Karpas-422 (cell line): ENCODE measurements around the gene SORT1. TPM values are rescaled to one million over a fixed set of nuclear protein-coding genes. Genes with fewer than 3 reads are reported as not detected.

Experiments
- DNase-seq: peaks from one replicate; pipeline ENCODE4 v3.0.0-alpha.2; 2015
- H2AFZ ChIP-seq: fragments of 200-600 bp; sonication (generic); 2 replicates; pipeline ENCODE4 v1.6.1; 2014; ENCODE audit warnings: antibody characterized with exemption, low read length, mixed read lengths
- H3K27ac ChIP-seq: fragments of 200-600 bp; sonication (generic); 2 replicates; pipeline ENCODE4 v1.5.1; 2014; ENCODE audit warnings: mild to moderate bottlenecking, low read length, moderate library complexity
- H3K27me3 ChIP-seq: fragments of 200-600 bp; sonication (generic); 2 replicates; pipeline ENCODE4 v1.6.1; 2014; ENCODE audit warnings: low read length, mixed read lengths
- H3K36me3 ChIP-seq: fragments of 200-600 bp; sonication (generic); 2 replicates; pipeline ENCODE4 v1.6.1; 2014; ENCODE audit warnings: low read length, mixed read lengths; ENCODE audit not compliant: insufficient read depth
- H3K4me1 ChIP-seq: fragments of 200-600 bp; sonication (generic); 2 replicates; pipeline ENCODE4 v1.6.1; 2014; ENCODE audit warnings: mild to moderate bottlenecking, low read length, mixed read lengths
- H3K4me2 ChIP-seq: fragments of 200-600 bp; sonication (generic); 2 replicates; pipeline ENCODE4 v1.6.1; 2014; ENCODE audit warnings: low read length, low read depth, mild to moderate bottlenecking; ENCODE audit not compliant: poor library complexity, severe bottlenecking
- H3K4me3 ChIP-seq: fragments of 200-600 bp; sonication (generic); 2 replicates; pipeline ENCODE4 v1.5.1; 2014; ENCODE audit warnings: mild to moderate bottlenecking, antibody characterized with exemption, low read length, mixed read lengths
- H3K79me2 ChIP-seq: fragments of 200-600 bp; sonication (generic); 2 replicates; pipeline ENCODE4 v1.6.1; 2014; ENCODE audit warnings: mild to moderate bottlenecking, low read length, mixed read lengths
- H3K9ac ChIP-seq: fragments of 200-600 bp; sonication (generic); 2 replicates; pipeline ENCODE4 v1.6.0; 2014; ENCODE audit warnings: low read length
- H3K9me2 ChIP-seq: fragments of 200-600 bp; sonication (generic), shearing (Covaris generic); replicated peaks from 2 replicates; pipeline ENCODE4 v1.6.0; 2014; ENCODE audit warnings: mild to moderate bottlenecking, low read length, moderate library complexity; ENCODE audit not compliant: insufficient read depth
- H3K9me3 ChIP-seq: fragments of 300-700, 200-600 bp; sonication (generic); 2 replicates; pipeline ENCODE4 v1.6.1; 2014; ENCODE audit warnings: low read length, mixed read lengths
- H4K20me1 ChIP-seq: fragments of 200-600 bp; sonication (generic); 2 replicates; pipeline ENCODE4 v1.6.1; 2014; ENCODE audit warnings: mild to moderate bottlenecking, antibody characterized with exemption, low read length, low read depth; ENCODE audit not compliant: insufficient read depth
- total RNA-seq: library from RNA; depleted of rRNA; stranded (reverse); fragments of >200 nt; shearing (Covaris generic); gene quantifications from 2 replicates; pipeline ENCODE4 v1.2.3, GENCODE V29; 2014; ENCODE audit warnings: low replicate concordance

SORT1 gene
- total RNA-seq, 1 experiment from 2014 or later: 0.04 TPM

- Histone ChIP-seq H3K4me1 (peaks cover 14% of the 10 kb centered on the region), H4K20me1 (no peaks in the 10 kb centered on the region), H3K9ac (no peak overlapping the region), H3K27me3 (no peaks in the 10 kb centered on the region), H3K9me2 (no peaks in the 10 kb centered on the region), H3K4me2 (no peak overlapping the region), H3K27ac (no peak overlapping the region), H3K9me3 (no peaks in the 10 kb centered on the region), H2AFZ (no peak overlapping the region), H3K4me3 (no peak overlapping the region), H3K36me3 (no peaks in the 10 kb centered on the region), H3K79me2 (no peaks in the 10 kb centered on the region)
- no peak for DNase-seq
Observed at GRCh38 chr1:109338608-109339007, 59.1 kb downstream of the SORT1 start.

- Histone ChIP-seq H3K36me3 (no peaks in the 10 kb centered on the region), H3K27ac (no peak overlapping the region), H3K9me2 (no peaks in the 10 kb centered on the region), H3K4me1 (peaks cover 14% of the 10 kb centered on the region), H3K79me2 (no peaks in the 10 kb centered on the region), H3K27me3 (no peaks in the 10 kb centered on the region), H3K4me3 (no peak overlapping the region), H4K20me1 (no peaks in the 10 kb centered on the region), H3K4me2 (no peak overlapping the region), H3K9ac (no peak overlapping the region), H2AFZ (no peak overlapping the region), H3K9me3 (no peaks in the 10 kb centered on the region)
- DNase-seq: no peak
Observed at GRCh38 chr1:109338091-109338490, 59.6 kb downstream of the SORT1 start.

GRCh38 chr1:109335091-109335490, 62.6 kb downstream of the SORT1 start:
- Histone ChIP-seq H3K27me3 (no peaks in the 10 kb centered on the region; the same call in 1 of the 2 replicates), H3K4me1 (peaks cover 11% of the 10 kb centered on the region), H3K9me2 (no peaks in the 10 kb centered on the region), H4K20me1 (no peaks in the 10 kb centered on the region), H3K4me2 (no peak overlapping the region), H3K9ac (no peak overlapping the region), H3K9me3 (peaks cover 10% of the 10 kb centered on the region), H3K79me2 (no peaks in the 10 kb centered on the region), H3K4me3 (no peak overlapping the region), H3K36me3 (no peaks in the 10 kb centered on the region), H3K27ac (no peak overlapping the region), H2AFZ (no peak overlapping the region)
- no peak for DNase-seq

- H2AFZ ChIP-seq: no peak overlapping the region
- H3K36me3 ChIP-seq: no peaks in the 10 kb centered on the region
- H4K20me1 ChIP-seq: no peaks in the 10 kb centered on the region
- peaks cover 10% of the 10 kb centered on the region for H3K9me3 ChIP-seq
- no peaks in the 10 kb centered on the region for H3K4me1 ChIP-seq
- no peaks in the 10 kb centered on the region; the same call in 1 of the 2 replicates for H3K27me3 ChIP-seq
- H3K4me3 ChIP-seq: no peak overlapping the region
- H3K9ac ChIP-seq: no peak overlapping the region
- H3K9me2 ChIP-seq: no peaks in the 10 kb centered on the region
- H3K27ac ChIP-seq: no peak overlapping the region
- DNase-seq: no peak
- no peaks in the 10 kb centered on the region for H3K79me2 ChIP-seq
- no peak overlapping the region for H3K4me2 ChIP-seq
Observed at GRCh38 chr1:109331113-109331512, 66.6 kb downstream of the SORT1 start.

GRCh38 chr1:109327285-109327684, 70.4 kb downstream of the SORT1 start:
- H3K9me2 ChIP-seq: no peaks in the 10 kb centered on the region
- H3K79me2 ChIP-seq: no peaks in the 10 kb centered on the region
- H3K4me3 ChIP-seq: no peak overlapping the region
- no peak for DNase-seq
- H3K4me1 ChIP-seq: no peaks in the 10 kb centered on the region
- H4K20me1 ChIP-seq: no peaks in the 10 kb centered on the region
- H2AFZ ChIP-seq: no peak overlapping the region
- H3K27me3 ChIP-seq: no peaks in the 10 kb centered on the region; the same call in 1 of the 2 replicates
- H3K27ac ChIP-seq: no peak overlapping the region
- peaks cover 10% of the 10 kb centered on the region for H3K9me3 ChIP-seq
- H3K36me3 ChIP-seq: no peaks in the 10 kb centered on the region
- no peak overlapping the region for H3K9ac ChIP-seq
- no peak overlapping the region for H3K4me2 ChIP-seq

- H3K9me3 ChIP-seq: no peaks in the 10 kb centered on the region
- no peaks in the 10 kb centered on the region for H3K27me3 ChIP-seq
- no peak overlapping the region for H3K4me2 ChIP-seq
- no peaks in the 10 kb centered on the region for H3K9me2 ChIP-seq
- no peak for DNase-seq
- H3K4me1 ChIP-seq: no peaks in the 10 kb centered on the region
- no peaks in the 10 kb centered on the region for H3K79me2 ChIP-seq
- H3K9ac ChIP-seq: no peak overlapping the region
- H3K36me3 ChIP-seq: no peaks in the 10 kb centered on the region
- H4K20me1 ChIP-seq: no peaks in the 10 kb centered on the region
- no peak overlapping the region for H3K4me3 ChIP-seq
- H3K27ac ChIP-seq: no peak overlapping the region
- no peak overlapping the region for H2AFZ ChIP-seq
Observed at GRCh38 chr1:109322974-109323373, 74.7 kb downstream of the SORT1 start.

GRCh38 chr1:109319114-109319513, 78.6 kb downstream of the SORT1 start:
- no peaks in the 10 kb centered on the region for H3K27me3 ChIP-seq
- H2AFZ ChIP-seq: no peak overlapping the region
- H3K9ac ChIP-seq: no peak overlapping the region
- no peak overlapping the region for H3K27ac ChIP-seq
- H3K9me3 ChIP-seq: no peaks in the 10 kb centered on the region
- H3K4me3 ChIP-seq: no peak overlapping the region
- no peaks in the 10 kb centered on the region for H3K36me3 ChIP-seq
- no peak overlapping the region for H3K4me2 ChIP-seq
- no peak for DNase-seq
- H4K20me1 ChIP-seq: no peaks in the 10 kb centered on the region
- H3K79me2 ChIP-seq: no peaks in the 10 kb centered on the region
- no peaks in the 10 kb centered on the region for H3K4me1 ChIP-seq
- H3K9me2 ChIP-seq: no peaks in the 10 kb centered on the region

GRCh38 chr1:109316506-109316905, 81.2 kb downstream of the SORT1 start:
- Histone ChIP-seq H3K4me3 (no peak overlapping the region), H3K27ac (no peak overlapping the region), H3K9me2 (no peaks in the 10 kb centered on the region), H3K4me1 (no peaks in the 10 kb centered on the region), H3K79me2 (no peaks in the 10 kb centered on the region), H3K9me3 (no peaks in the 10 kb centered on the region), H3K4me2 (no peak overlapping the region), H3K36me3 (no peaks in the 10 kb centered on the region), H2AFZ (no peak overlapping the region), H4K20me1 (no peaks in the 10 kb centered on the region), H3K9ac (no peak overlapping the region), H3K27me3 (no peaks in the 10 kb centered on the region)
- no peak for DNase-seq

- DNase-seq: no peak
- Histone ChIP-seq H3K27me3 (no peaks in the 10 kb centered on the region), H3K4me2 (no peak overlapping the region), H3K9ac (no peak overlapping the region), H3K4me1 (no peaks in the 10 kb centered on the region), H2AFZ (no peak overlapping the region), H3K4me3 (no peak overlapping the region), H3K9me3 (no peaks in the 10 kb centered on the region), H3K9me2 (no peaks in the 10 kb centered on the region), H4K20me1 (no peaks in the 10 kb centered on the region), H3K27ac (no peak overlapping the region), H3K36me3 (no peaks in the 10 kb centered on the region), H3K79me2 (no peaks in the 10 kb centered on the region)
Observed at GRCh38 chr1:109315288-109315687, 82.4 kb downstream of the SORT1 start.
